ENCODE results near the gene ADGRD1. TPM values are rescaled to one million over a fixed set of nuclear protein-coding genes. Genes with fewer than 3 reads are reported as not detected.
A peak's percentile ranks its signal among the peaks of the same experiment; 100 is the strongest.

Gene ADGRD1
- total RNA-seq, 1 experiment from 2014 or later, result 0.77 TPM

DNA sequence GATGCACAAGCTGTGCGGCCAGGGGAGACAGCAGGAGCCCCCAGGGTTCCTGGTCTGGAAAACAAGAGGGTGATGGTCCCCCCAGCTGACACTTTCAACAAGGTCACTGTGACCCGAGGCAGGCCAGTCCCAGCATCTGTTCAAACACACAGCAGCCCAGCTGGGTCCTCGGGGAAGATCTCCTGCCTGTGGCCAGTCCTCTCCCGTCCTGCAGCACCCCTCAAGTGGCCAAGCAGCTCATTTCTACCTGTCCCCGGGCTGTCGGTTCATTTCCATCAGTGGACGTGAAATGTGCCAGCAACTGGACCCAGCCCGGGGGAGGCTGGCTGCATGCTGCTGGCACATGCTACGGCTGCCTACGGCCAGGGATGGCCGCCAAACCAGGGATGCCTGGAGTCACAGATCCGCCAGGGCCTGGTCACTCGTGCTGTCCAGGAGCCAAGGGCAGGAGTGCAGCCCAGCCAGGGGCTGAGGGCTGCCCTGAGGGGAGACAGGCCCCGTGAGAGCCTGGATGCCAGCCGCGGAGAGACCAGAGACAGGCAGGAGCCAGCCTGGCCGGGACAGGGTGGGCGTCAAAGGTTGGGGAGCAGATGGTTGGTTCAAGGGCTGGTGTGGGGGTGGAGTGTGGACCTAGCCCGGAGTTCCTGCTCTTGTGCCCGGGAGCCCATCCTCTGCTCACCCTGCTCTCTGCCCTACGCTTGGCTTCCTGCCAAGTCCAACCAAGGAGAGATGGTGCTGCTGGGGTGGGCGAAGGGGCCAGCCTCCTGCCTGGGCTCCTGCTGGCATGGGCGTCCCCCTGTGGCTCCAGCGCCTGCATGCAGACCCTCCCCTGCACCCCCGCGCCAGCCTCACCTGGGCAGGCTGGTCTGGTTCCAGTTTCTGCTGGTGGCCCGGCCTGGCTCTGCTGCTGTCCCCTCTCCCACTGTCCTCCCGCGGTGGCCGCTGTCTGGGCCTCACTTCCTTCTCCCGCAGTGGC is 143.8 kb downstream of the ADGRD1 start:
- ATAC-seq (no peak), DNase-seq (ENCODE audit: low spot score) (peak; percentile 5)
- CTCF ChIA-PET, result no interaction called here
- no peak overlapping the region for H3K4me3 Mint-ChIP-seq
- no peaks in the 10 kb centered on the region for H3K9me3 Mint-ChIP-seq
- H3K4me1 Mint-ChIP-seq, result no peaks in the 10 kb centered on the region
- no peak overlapping the region for H3K27ac Mint-ChIP-seq
- TF ChIP-seq ZNF671 (CRISPR knock-in tag; IDR thresholded peaks at IDR 0.05) (no peak), GTF2I (CRISPR knock-in tag; conservative IDR thresholded peaks at IDR 0.05) (no peak), JAZF1 (CRISPR knock-in tag; IDR thresholded peaks at IDR 0.05) (no peak), ATF2 (CRISPR knock-in tag; IDR thresholded peaks at IDR 0.05; ENCODE audit: borderline replicate concordance, low read depth) (no peak)
- no peaks in the 10 kb centered on the region for H3K36me3 Mint-ChIP-seq
- H3K27me3 Mint-ChIP-seq (ENCODE audit: low read depth), result no peaks in the 10 kb centered on the region
- POLR2A ChIA-PET, result no interaction called here

DNA sequence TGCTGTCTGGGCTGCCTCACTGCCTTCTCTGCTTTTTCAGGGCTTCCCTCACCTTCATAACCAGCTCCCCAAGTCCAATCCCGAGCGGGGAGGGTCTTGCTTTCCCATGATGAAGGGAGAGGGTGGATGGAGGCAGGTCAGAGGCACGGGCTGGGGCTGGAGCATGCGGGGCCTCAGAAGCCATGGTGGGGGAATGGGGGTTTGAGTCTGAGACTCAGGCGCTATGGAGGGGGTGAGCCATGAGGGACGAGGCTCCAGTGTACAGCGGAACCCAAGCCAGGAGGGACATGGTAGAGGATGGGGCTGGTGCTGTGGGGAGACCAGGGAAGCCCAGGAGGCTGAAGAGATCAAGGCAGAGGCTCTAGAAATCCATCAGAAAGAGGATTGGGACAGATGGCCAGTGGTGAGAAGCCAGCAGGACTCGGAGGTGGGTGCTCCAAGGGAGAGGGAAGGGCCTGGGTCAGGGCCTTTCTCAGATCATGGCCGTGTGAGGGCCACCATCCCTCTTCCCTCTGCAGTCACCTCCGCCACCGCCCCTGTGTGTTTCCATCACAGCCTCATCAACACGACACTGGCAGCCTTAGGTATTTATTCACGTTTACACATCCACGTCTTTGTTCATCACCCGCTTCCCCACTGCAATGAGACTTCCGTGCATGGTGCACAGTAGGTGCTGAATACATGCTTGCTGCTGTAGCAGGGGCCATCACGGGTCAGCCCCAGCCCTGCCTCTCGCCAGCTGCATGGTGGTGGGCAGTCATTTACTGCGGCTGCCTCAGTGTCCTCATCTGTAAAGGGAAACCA is 144.7 kb downstream of the ADGRD1 start:
- TF ChIP-seq JUN (CRISPR knock-in tag; IDR thresholded peaks at IDR 0.05), result no peak
- no peak for TF ChIP-seq MAX (CRISPR knock-in tag; IDR thresholded peaks at IDR 0.05)
- TF ChIP-seq FOXP1 (CRISPR knock-in tag; IDR thresholded peaks at IDR 0.05; ENCODE audit: borderline replicate concordance), result no peak
- no peak for TF ChIP-seq ZNF425 (CRISPR knock-in tag; conservative IDR thresholded peaks at IDR 0.05)
- TF ChIP-seq NFATC4 (CRISPR knock-in tag; IDR thresholded peaks at IDR 0.05), result no peak
- TF ChIP-seq STAT6 (CRISPR knock-in tag; conservative IDR thresholded peaks at IDR 0.05; ENCODE audit: low read depth), result no peak
- no peak for TF ChIP-seq SMAD4 (CRISPR knock-in tag; IDR thresholded peaks at IDR 0.05)
- TF ChIP-seq, protein P1, sequence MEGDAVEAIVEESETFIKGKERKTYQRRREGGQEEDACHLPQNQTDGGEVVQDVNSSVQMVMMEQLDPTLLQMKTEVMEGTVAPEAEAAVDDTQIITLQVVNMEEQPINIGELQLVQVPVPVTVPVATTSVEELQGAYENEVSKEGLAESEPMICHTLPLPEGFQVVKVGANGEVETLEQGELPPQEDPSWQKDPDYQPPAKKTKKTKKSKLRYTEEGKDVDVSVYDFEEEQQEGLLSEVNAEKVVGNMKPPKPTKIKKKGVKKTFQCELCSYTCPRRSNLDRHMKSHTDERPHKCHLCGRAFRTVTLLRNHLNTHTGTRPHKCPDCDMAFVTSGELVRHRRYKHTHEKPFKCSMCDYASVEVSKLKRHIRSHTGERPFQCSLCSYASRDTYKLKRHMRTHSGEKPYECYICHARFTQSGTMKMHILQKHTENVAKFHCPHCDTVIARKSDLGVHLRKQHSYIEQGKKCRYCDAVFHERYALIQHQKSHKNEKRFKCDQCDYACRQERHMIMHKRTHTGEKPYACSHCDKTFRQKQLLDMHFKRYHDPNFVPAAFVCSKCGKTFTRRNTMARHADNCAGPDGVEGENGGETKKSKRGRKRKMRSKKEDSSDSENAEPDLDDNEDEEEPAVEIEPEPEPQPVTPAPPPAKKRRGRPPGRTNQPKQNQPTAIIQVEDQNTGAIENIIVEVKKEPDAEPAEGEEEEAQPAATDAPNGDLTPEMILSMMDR (IDR thresholded peaks at IDR 0.05), result no peak
- no peak for TF ChIP-seq GRHL2 (CRISPR knock-in tag; IDR thresholded peaks at IDR 0.05; ENCODE audit: insufficient replicate concordance, severe bottlenecking)
- TF ChIP-seq SP1 (CRISPR knock-in tag; conservative IDR thresholded peaks at IDR 0.05), result no peak
- DNase-seq (ENCODE audit: low spot score) (peak; percentile 1), ATAC-seq (no peak)
- CTCF ChIA-PET, result no interaction called here
- Mint-ChIP-seq H3K4me1 (no peaks in the 10 kb centered on the region), H3K27ac (no peak overlapping the region), H3K27me3 (ENCODE audit: low read depth) (no peaks in the 10 kb centered on the region), H3K4me3 (no peak overlapping the region), H3K9me3 (no peaks in the 10 kb centered on the region), H3K36me3 (no peaks in the 10 kb centered on the region)
- POLR2A ChIA-PET, result no interaction called here

All from WTC11 (cell line).